H9 (cell line): Measurements from ENCODE around the gene ARHGAP9. TPM values are rescaled to one million over a fixed set of nuclear protein-coding genes. Genes with fewer than 3 reads are reported as not detected.

Source experiments
- DNase-seq: peaks from one replicate; pipeline ENCODE4 v3.0.0-alpha.2; 2017
- H2AFZ ChIP-seq: one replicate; pipeline ENCODE4 v1.6.1; 2013; ENCODE audit warnings: mild to moderate bottlenecking, low read length, control low read depth, moderate library complexity
- H2AK5ac ChIP-seq: 2 replicates; pipeline ENCODE4 v1.6.1; 2013; ENCODE audit warnings: low read length, control low read depth, mixed read lengths; ENCODE audit not compliant: insufficient read length
- H2BK120ac ChIP-seq: one replicate; pipeline ENCODE4 v1.6.1; 2013; ENCODE audit warnings: low read depth, mild to moderate bottlenecking, low read length, control low read depth, inconsistent platforms; ENCODE audit not compliant: poor library complexity, severe bottlenecking
- H2BK12ac ChIP-seq: 2 replicates; pipeline ENCODE4 v1.6.1; 2013; ENCODE audit warnings: low read length, control low read depth, mixed read lengths, low read depth; ENCODE audit not compliant: insufficient read length
- H2BK15ac ChIP-seq: 2 replicates; pipeline ENCODE4 v1.6.1; 2013; ENCODE audit warnings: low read depth, low read length, control low read depth
- H2BK20ac ChIP-seq: one replicate; pipeline ENCODE4 v1.6.1; 2013; ENCODE audit warnings: low read depth, mild to moderate bottlenecking, low read length, control low read depth, inconsistent platforms; ENCODE audit not compliant: poor library complexity, severe bottlenecking
- H2BK5ac ChIP-seq: 2 replicates; pipeline ENCODE4 v1.6.1; 2013; ENCODE audit warnings: low read length, control low read depth, mixed read lengths; ENCODE audit not compliant: insufficient read length
- H3K14ac ChIP-seq: 2 replicates; pipeline ENCODE4 v1.6.1; 2013; ENCODE audit warnings: low read length, control low read depth; ENCODE audit not compliant: insufficient read depth
- H3K18ac ChIP-seq: 2 replicates; pipeline ENCODE4 v1.6.1; 2013; ENCODE audit warnings: low read depth, mild to moderate bottlenecking, mixed read lengths, low read length, control low read depth; ENCODE audit not compliant: insufficient read length
- H3K23ac ChIP-seq: 2 replicates; pipeline ENCODE4 v1.6.1; 2013; ENCODE audit warnings: low read length, control low read depth, mixed read lengths, low read depth; ENCODE audit not compliant: insufficient read length
- H3K23me2 ChIP-seq: 2 replicates; pipeline ENCODE4 v1.6.1; 2013; ENCODE audit warnings: low read depth, mild to moderate bottlenecking, mixed read lengths, low read length, control low read depth; ENCODE audit not compliant: insufficient read length, poor library complexity, severe bottlenecking
- H3K27ac ChIP-seq: 2 replicates; pipeline ENCODE4 v1.5.1; 2013; ENCODE audit warnings: low read length, control low read depth, mixed read lengths, low read depth; ENCODE audit not compliant: insufficient read length
- H3K27me3 ChIP-seq: 2 replicates; pipeline ENCODE4 v1.6.1; 2013; ENCODE audit warnings: low read length, control low read depth, inconsistent platforms; ENCODE audit not compliant: insufficient read depth
- H3K4ac ChIP-seq: 2 replicates; pipeline ENCODE4 v1.6.1; 2013; ENCODE audit warnings: low read depth, mild to moderate bottlenecking, control low read depth, inconsistent platforms, low read length, moderate library complexity
- H3K4me1 ChIP-seq: 2 replicates; pipeline ENCODE4 v1.6.1; 2013; ENCODE audit warnings: low read length, control low read depth, inconsistent platforms; ENCODE audit not compliant: insufficient read depth
- H3K4me2 ChIP-seq: 2 replicates; pipeline ENCODE4 v1.6.1; 2013; ENCODE audit warnings: low read length, control low read depth, mixed read lengths; ENCODE audit not compliant: insufficient read length, insufficient read depth
- H3K56ac ChIP-seq: 2 replicates; pipeline ENCODE4 v1.6.1; 2013; ENCODE audit warnings: low read depth, mild to moderate bottlenecking, mixed read lengths, low read length, control low read depth; ENCODE audit not compliant: insufficient read length
- H3K79me1 ChIP-seq: 2 replicates; pipeline ENCODE4 v1.6.1; 2013; ENCODE audit warnings: low read depth, mild to moderate bottlenecking, moderate library complexity, low read length, control low read depth, inconsistent platforms; ENCODE audit not compliant: insufficient read depth, poor library complexity, severe bottlenecking
- H3K79me2 ChIP-seq: 2 replicates; pipeline ENCODE4 v1.6.1; 2013; ENCODE audit warnings: low read length, control low read depth, inconsistent platforms; ENCODE audit not compliant: insufficient read depth
- H3K9ac ChIP-seq: 2 replicates; pipeline ENCODE4 v1.6.1; 2013; ENCODE audit warnings: low read length, control low read depth, mixed read lengths; ENCODE audit not compliant: insufficient read length; ENCODE audit errors: extremely low read depth
- H3K9me3 ChIP-seq: one replicate; pipeline ENCODE4 v1.6.1; 2013; ENCODE audit warnings: low read depth, low read length, inconsistent platforms; ENCODE audit not compliant: control insufficient read depth
- H3T11ph ChIP-seq: one replicate; pipeline ENCODE4 v1.6.1; 2013; ENCODE audit warnings: mild to moderate bottlenecking, low read length, control low read depth, inconsistent platforms
- H4K20me1 ChIP-seq: one replicate; pipeline ENCODE4 v1.6.1; 2013; ENCODE audit not compliant: control insufficient read depth, insufficient read length, insufficient read depth
- H4K5ac ChIP-seq: 2 replicates; pipeline ENCODE4 v1.6.1; 2013; ENCODE audit warnings: low read depth, mild to moderate bottlenecking, mixed read lengths, low read length, control low read depth; ENCODE audit not compliant: insufficient read length
- H4K8ac ChIP-seq: replicated peaks from 2 replicates; pipeline ENCODE4 v1.6.1; 2013; ENCODE audit warnings: low read length, control low read depth, mixed read lengths, low read depth; ENCODE audit not compliant: insufficient read length
- H4K91ac ChIP-seq: 2 replicates; pipeline ENCODE4 v1.6.1; 2013; ENCODE audit warnings: low read depth, mild to moderate bottlenecking, moderate library complexity, mixed read lengths, low read length, control low read depth; ENCODE audit not compliant: insufficient read length
- H3K27ac Mint-ChIP-seq, 3 experiments: 2 replicates in 2 of 3; 3 replicates in 1 of 3; pipeline ENCODE4 v1.8.0; 2020 to 2021; ENCODE audit warnings: mixed read lengths in 3 of 3, mild to moderate bottlenecking in 1 of 3, moderate library complexity in 1 of 3
- H3K27me3 Mint-ChIP-seq: 2 replicates; pipeline ENCODE4 v1.8.0; 2021; ENCODE audit warnings: low read depth, mild to moderate bottlenecking, moderate library complexity, mixed read lengths
- H3K36me3 Mint-ChIP-seq, 3 experiments: 2 replicates in 2 of 3; 3 replicates in 1 of 3; pipeline ENCODE4 v1.8.0; 2020 to 2021; ENCODE audit warnings: low read depth in 3 of 3, mixed read lengths in 3 of 3; ENCODE audit not compliant: insufficient read depth in 1 of 3
- H3K4me1 Mint-ChIP-seq, 2 experiments: 2 replicates each; pipeline ENCODE4 v1.8.0; 2020; ENCODE audit warnings: mixed read lengths in 2 of 2
- H3K4me3 Mint-ChIP-seq, 2 experiments: 2 replicates in 1 of 2; 3 replicates in 1 of 2; pipeline ENCODE4 v1.8.0; 2020 to 2021; ENCODE audit warnings: mild to moderate bottlenecking in 2 of 2, mixed read lengths in 2 of 2, moderate library complexity in 1 of 2
- H3K9me3 Mint-ChIP-seq, 2 experiments: 2 replicates in 1 of 2; 3 replicates in 1 of 2; pipeline ENCODE4 v1.8.0; 2020; ENCODE audit warnings: mild to moderate bottlenecking in 2 of 2, mixed read lengths in 2 of 2, moderate library complexity in 1 of 2
- WGBS: extraction: QIAGEN DNeasy Blood & Tissue Kit; methylation state at CpG from one replicate; pipeline ENCODE4 v1.1.7; 2013; ENCODE audit warnings: missing lambda C conversion rate, low lambda C conversion rate, mixed read lengths; ENCODE audit not compliant: insufficient read length; ENCODE audit errors: extremely low coverage; 5-methylcytosine and 5-hydroxymethylcytosine counted together
- total RNA-seq: library from RNA; stranded (reverse); gene quantifications from 2 replicates; pipeline ENCODE4 v1.2.1, GENCODE V29; 2021
- TF ChIP-seq, protein P1 (sequence below): fragments of 200-600 bp; sonication (generic); conservative IDR thresholded peaks from 3 replicates; pipeline ENCODE4 v1.8.0; 2021; ENCODE audit warnings: antibody characterized with exemption, mild to moderate bottlenecking

ARHGAP9 gene
- total RNA-seq, 1 experiment from 2014 or later = 3.7 TPM

DNA sequence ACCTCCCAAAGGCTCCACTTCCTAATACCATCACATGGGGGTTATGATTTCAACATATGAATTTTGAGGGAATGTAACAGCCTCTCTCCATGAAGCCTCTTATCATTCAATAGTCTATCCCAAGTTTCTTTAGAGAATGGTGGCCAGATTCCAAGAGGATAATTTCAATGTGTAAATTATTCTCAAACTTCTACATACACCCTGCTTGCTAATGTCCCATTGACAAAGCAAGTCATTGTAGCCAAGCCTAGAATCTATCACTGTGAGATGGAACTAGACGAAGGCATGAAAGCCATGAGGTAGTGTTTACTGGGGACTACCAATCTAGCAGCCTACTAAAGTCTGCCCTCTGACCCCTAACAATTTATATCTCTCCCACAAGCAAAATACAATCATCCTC, 41.3 kb downstream of the ARHGAP9 start:
- no peak overlapping the region for H3T11ph ChIP-seq
- H2BK120ac ChIP-seq = no peak overlapping the region
- H4K8ac ChIP-seq = no peak overlapping the region
- no peaks in the 10 kb centered on the region for H4K20me1 ChIP-seq
- H4K91ac ChIP-seq = no peak overlapping the region
- H3K4me3 Mint-ChIP-seq = no peak overlapping the region
- H3K79me2 ChIP-seq = no peaks in the 10 kb centered on the region
- no peak overlapping the region for H3K4ac ChIP-seq
- no peak overlapping the region for H2BK20ac ChIP-seq
- no peak overlapping the region for H3K27ac Mint-ChIP-seq
- H3K4me2 ChIP-seq = no peak overlapping the region
- no CpG with 5 or more reads among the region's 1 CpG for WGBS
- H2BK15ac ChIP-seq = no peak overlapping the region
- no peaks in the 10 kb centered on the region for H3K4me1 ChIP-seq
- H3K4me1 Mint-ChIP-seq = peaks cover 4 to 9% of the 10 kb centered on the region in 2 experiments; a peak in 2 of 4 replicates
- H2BK5ac ChIP-seq = no peak overlapping the region
- H2AFZ ChIP-seq = no peak overlapping the region
- H3K18ac ChIP-seq = no peak overlapping the region
- H3K56ac ChIP-seq = no peak overlapping the region
- H2BK12ac ChIP-seq = no peak overlapping the region
- H3K14ac ChIP-seq = no peak overlapping the region
- H3K9me3 ChIP-seq = no peaks in the 10 kb centered on the region
- no peak overlapping the region for H3K23ac ChIP-seq
- H3K27me3 Mint-ChIP-seq = peaks cover 4% of the 10 kb centered on the region; the same call in 1 of the 2 replicates
- no peak overlapping the region for H3K27ac ChIP-seq
- H4K5ac ChIP-seq = no peak overlapping the region
- no peaks in the 10 kb centered on the region for H3K27me3 ChIP-seq
- TF ChIP-seq, protein P1, sequence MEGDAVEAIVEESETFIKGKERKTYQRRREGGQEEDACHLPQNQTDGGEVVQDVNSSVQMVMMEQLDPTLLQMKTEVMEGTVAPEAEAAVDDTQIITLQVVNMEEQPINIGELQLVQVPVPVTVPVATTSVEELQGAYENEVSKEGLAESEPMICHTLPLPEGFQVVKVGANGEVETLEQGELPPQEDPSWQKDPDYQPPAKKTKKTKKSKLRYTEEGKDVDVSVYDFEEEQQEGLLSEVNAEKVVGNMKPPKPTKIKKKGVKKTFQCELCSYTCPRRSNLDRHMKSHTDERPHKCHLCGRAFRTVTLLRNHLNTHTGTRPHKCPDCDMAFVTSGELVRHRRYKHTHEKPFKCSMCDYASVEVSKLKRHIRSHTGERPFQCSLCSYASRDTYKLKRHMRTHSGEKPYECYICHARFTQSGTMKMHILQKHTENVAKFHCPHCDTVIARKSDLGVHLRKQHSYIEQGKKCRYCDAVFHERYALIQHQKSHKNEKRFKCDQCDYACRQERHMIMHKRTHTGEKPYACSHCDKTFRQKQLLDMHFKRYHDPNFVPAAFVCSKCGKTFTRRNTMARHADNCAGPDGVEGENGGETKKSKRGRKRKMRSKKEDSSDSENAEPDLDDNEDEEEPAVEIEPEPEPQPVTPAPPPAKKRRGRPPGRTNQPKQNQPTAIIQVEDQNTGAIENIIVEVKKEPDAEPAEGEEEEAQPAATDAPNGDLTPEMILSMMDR = no peak
- no peak for DNase-seq
- H3K36me3 Mint-ChIP-seq = peaks cover 2 to 8% (median 4%) of the 10 kb centered on the region in 3 experiments; a peak in 4 of 7 replicates
- H3K79me1 ChIP-seq = no peaks in the 10 kb centered on the region
- no peak overlapping the region for H3K9ac ChIP-seq
- H3K23me2 ChIP-seq = no peaks in the 10 kb centered on the region
- no peak overlapping the region for H2AK5ac ChIP-seq
- peaks cover 9 to 13% of the 10 kb centered on the region in 2 experiments for H3K9me3 Mint-ChIP-seq
